Fibroblast of lung (primary cell): ENCODE measurements around the gene EOLA2.
"Not testable (repeated sequence)": the region's sequence is repeated elsewhere in the genome, so short reads cannot be mapped to it uniquely, and the experiment has no call there.

Experiments used
- EZH2 ChIP-seq: IDR thresholded peaks from 2 replicates; pipeline ENCODE4 v1.5.1; 2012; ENCODE audit warnings: low read length, control low read depth, mild to moderate bottlenecking; ENCODE audit errors: missing control alignments
- TF ChIP-seq, protein P1 (sequence below), 2 donors: IDR thresholded peaks in 1 of 2; conservative IDR thresholded peaks in 1 of 2; 1 replicate in 1 of 2; 2 replicates in 1 of 2; pipeline ENCODE4 v1.5.1; 2011 to 2012; ENCODE audit warnings: low read length in 2 of 2, control low read depth in 1 of 2, inconsistent platforms in 1 of 2, low read depth in 1 of 2, mild to moderate bottlenecking in 1 of 2

DNA sequence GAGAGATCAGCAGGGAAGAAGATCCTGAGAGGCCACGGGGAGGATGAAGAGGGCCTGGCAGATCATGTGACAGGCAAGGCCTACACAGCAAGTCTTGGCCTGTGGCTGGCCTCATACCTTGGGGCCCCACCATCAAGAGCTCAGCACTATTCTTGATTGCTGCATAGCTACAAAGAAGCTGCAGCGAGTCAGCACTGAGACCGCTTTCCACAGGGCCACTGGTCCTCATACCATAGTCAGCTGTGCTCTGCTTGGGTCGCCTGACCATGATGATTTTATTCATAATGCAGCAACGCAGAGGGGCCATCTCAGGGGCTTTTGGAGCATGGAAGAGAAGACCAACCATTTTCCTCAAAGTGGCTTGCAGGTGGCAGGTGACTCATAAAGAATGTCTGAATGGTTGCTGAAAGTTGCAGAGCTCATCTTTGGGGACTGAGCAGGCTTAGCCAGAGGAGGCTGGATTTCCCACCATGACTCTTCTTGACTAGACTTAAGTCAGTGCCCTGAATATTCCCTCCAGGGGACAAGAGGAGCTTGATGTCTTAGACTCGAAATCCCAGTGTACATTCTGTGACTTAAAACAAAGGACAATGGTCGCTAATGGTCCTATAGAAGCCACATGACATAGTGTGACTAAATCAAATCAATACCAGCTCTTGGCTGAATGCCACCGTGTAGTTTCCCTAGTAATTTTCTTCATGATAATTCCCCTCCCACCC lies 10.9 kb downstream of the EOLA2 start:
- TF ChIP-seq, protein P1, sequence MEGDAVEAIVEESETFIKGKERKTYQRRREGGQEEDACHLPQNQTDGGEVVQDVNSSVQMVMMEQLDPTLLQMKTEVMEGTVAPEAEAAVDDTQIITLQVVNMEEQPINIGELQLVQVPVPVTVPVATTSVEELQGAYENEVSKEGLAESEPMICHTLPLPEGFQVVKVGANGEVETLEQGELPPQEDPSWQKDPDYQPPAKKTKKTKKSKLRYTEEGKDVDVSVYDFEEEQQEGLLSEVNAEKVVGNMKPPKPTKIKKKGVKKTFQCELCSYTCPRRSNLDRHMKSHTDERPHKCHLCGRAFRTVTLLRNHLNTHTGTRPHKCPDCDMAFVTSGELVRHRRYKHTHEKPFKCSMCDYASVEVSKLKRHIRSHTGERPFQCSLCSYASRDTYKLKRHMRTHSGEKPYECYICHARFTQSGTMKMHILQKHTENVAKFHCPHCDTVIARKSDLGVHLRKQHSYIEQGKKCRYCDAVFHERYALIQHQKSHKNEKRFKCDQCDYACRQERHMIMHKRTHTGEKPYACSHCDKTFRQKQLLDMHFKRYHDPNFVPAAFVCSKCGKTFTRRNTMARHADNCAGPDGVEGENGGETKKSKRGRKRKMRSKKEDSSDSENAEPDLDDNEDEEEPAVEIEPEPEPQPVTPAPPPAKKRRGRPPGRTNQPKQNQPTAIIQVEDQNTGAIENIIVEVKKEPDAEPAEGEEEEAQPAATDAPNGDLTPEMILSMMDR (conservative IDR thresholded peaks at IDR 0.05 in 1 of 2, IDR thresholded peaks at IDR 0.05 in 1 of 2; ENCODE audit: low read depth in 1 of 2, low read length in 2 of 2): not testable (repeated sequence)
- TF ChIP-seq EZH2: not testable (repeated sequence)
